GM12873 (cell line): ENCODE data around the gene ELK4.

ENCODE experiments used
- TF ChIP-seq, protein P1 (sequence below): IDR thresholded peaks from 2 replicates; pipeline ENCODE4 v1.5.1; 2012; ENCODE audit warnings: low read depth, mild to moderate bottlenecking, moderate library complexity, low read length, control low read depth; ENCODE audit not compliant: insufficient read depth; ENCODE audit errors: missing control alignments

Gene ELK4

DNA sequence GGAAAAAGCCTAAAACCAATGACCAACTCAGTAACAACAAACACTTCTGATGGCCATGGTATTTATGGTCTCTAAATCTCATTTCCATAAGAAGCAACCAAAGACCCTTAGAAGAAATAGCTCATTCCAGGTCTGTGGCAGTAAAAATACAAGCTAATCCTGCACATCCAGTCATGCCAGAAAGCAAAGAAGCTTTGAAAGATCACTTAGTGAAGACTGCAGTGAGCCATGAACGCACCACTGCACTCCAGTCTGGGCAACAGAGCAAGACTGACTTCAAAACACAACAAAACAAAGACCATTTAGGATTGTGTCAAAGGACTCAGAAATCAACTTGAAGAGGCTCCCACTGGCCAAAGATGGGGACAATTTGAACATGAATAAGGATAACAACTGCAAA, 18.4 kb upstream of the ELK4 start:
- TF ChIP-seq, protein P1, sequence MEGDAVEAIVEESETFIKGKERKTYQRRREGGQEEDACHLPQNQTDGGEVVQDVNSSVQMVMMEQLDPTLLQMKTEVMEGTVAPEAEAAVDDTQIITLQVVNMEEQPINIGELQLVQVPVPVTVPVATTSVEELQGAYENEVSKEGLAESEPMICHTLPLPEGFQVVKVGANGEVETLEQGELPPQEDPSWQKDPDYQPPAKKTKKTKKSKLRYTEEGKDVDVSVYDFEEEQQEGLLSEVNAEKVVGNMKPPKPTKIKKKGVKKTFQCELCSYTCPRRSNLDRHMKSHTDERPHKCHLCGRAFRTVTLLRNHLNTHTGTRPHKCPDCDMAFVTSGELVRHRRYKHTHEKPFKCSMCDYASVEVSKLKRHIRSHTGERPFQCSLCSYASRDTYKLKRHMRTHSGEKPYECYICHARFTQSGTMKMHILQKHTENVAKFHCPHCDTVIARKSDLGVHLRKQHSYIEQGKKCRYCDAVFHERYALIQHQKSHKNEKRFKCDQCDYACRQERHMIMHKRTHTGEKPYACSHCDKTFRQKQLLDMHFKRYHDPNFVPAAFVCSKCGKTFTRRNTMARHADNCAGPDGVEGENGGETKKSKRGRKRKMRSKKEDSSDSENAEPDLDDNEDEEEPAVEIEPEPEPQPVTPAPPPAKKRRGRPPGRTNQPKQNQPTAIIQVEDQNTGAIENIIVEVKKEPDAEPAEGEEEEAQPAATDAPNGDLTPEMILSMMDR = no peak

DNA sequence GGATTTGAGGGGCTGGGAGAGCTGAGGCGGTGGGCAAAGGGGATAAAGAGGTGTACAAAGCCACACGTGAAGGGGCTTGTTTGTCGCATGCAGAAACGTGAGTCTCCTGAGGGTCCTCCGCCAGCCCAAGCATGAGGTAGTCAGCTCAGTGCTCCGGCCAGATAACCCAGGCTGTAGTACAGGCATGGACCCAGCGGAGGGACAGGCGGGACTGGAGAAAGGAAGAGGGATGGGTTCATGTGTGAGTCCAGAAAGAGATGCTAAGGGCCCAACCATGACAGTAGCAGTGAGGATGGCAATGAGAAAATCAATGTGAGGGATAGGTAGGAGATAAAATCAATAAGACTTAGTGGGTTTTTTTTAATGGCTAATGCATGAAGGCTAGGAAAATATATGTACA, 13.7 kb upstream of the ELK4 start:
- TF ChIP-seq, protein P1 = no peak

- TF ChIP-seq, protein P1 = no peak
Measured at GRCh38 chr1:205642679-205643307, 11.0 kb upstream of the ELK4 start.

DNA sequence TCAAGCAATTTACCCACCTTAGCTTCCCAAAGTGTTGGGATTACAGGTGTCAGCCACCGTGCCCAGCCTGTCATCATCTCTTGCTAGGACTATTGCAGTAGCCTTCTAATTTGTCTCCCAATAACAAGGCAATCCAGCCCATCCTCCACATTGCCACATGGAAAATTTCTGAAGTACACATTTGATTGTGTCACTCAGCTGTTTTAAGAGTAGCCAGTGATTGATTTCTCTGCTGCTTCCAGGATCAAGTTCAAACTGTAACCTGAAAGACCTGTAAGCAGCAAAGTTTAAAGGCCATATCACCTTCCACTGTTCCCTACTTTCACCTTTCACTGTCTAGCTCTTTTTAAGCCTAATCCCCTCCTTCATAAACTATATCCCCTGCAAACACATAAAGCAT, 7.8 kb upstream of the ELK4 start:
- TF ChIP-seq, protein P1 = no peak

DNA sequence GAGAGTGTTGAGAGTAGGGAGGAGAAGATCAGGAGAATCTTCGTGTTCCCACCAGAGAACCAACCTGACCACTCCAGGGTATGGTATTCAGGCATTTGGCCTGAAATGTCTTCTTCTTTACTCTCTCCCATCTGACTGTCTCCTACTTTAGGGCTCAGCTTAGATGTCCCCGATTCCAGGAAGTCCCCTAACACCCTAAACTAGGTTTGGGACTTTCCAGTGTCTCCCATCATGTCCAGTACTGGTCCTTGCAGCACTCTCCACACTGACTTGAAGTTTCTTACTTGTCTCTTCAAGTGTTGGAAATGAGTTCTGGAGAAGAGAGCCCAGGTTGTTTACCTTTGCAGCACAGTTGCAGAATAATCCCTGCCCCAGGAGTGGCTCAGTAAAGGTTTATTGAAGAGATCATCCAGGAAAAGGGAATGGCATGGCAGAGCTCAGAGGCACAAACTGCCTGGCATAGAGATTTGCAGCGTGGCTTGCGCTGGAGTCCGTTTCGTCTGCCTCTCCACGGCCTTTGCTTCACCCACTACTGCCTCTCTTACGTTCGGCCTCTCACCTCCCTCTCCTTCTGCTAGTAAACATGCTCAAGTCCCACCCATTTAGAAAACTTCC, 6.2 kb upstream of the ELK4 start:
- TF ChIP-seq, protein P1 = no peak

GRCh38 chr1:205636732-205637131, 4.9 kb upstream of the ELK4 start:
- TF ChIP-seq, protein P1 = no peak

- TF ChIP-seq, protein P1 = no peak
Measured at GRCh38 chr1:205633421-205633976, 1.7 kb upstream of the ELK4 start.
